HS-27A (cell line): Measurements from ENCODE around the gene MTMR12.

Experiments used
- DNase-seq: peaks from one replicate; pipeline ENCODE4 v3.0.0-alpha.2; 2012; ENCODE audit warnings: low read depth, missing footprints

Gene MTMR12

GRCh38 chr5:32274548-32275395 lies 38.0 kb downstream of the MTMR12 start:
- DNase-seq = no peak

- DNase-seq = no peak
These were observed 38.9 kb downstream of the MTMR12 start for GRCh38 chr5:32273821-32274220.

GRCh38 chr5:32272746-32273145 lies 40.0 kb downstream of the MTMR12 start:
- DNase-seq = no peak

- DNase-seq = no peak
These were observed 41.8 kb downstream of the MTMR12 start for GRCh38 chr5:32270946-32271345.

GRCh38 chr5:32270178-32270577 lies 42.6 kb downstream of the MTMR12 start:
- DNase-seq = no peak

DNA sequence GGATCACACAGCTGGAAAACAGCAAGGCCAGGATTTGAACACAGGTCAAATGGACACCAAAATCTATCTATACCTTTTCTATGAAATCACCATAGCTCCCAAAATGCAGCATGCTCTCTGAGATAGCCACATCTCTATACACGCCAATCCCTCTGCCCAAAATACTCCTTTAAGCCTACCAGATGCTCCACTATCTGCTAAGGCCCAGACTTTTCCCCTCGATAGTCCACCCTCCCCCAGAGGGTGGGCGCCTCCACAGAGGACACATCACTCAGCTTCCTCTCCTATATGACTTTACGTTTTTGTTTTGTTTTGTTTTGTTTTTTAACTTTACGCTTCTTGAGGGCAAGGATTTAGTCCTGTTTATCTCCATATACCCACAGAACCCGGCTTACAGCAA lies 46.8 kb downstream of the MTMR12 start:
- DNase-seq = no peak

GRCh38 chr5:32264957-32265572 lies 47.7 kb downstream of the MTMR12 start:
- DNase-seq = no peak

DNA sequence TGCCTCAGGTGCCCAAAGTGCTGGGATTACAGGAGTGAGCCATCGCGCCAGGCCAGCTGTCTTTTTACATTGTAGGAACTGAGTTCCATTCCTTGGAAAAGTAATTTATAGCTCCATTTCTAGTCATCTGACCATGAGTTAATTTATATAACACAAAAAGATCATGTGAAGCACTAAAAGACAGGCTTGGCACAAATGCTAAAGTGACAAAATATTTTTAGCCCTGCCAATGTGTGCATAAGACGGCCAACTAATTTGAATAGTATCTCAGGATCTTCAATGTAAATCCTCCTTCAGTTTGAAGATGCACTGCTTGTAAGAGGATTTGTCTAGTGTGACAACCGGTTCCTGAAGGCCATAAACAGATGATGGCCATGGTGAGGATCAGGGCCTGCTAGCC lies 49.1 kb downstream of the MTMR12 start:
- no peak for DNase-seq

DNA sequence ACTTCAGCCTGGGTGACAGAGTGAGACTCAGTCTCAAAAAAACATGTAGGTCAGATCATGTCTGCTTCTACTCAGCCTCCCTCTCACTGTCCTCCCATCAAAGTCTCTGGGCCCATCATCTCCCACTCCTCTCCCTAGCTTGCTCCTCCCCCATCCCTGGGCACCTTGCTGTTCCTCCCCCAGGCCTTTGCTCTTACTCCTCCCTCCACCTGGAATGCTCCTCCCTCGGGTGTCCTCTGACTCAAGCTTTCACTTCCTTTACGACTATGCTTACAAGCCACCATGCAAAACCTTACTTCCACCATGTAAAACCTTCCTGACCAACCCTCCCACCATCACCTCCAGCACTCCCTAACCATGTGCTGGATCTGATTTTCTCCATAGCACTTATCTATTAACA lies 51.5 kb downstream of the MTMR12 start:
- DNase-seq = no peak

- DNase-seq = no peak
These were observed 53.7 kb downstream of the MTMR12 start for GRCh38 chr5:32259033-32259432.

GRCh38 chr5:32258424-32258823 lies 54.3 kb downstream of the MTMR12 start:
- no peak for DNase-seq

DNA sequence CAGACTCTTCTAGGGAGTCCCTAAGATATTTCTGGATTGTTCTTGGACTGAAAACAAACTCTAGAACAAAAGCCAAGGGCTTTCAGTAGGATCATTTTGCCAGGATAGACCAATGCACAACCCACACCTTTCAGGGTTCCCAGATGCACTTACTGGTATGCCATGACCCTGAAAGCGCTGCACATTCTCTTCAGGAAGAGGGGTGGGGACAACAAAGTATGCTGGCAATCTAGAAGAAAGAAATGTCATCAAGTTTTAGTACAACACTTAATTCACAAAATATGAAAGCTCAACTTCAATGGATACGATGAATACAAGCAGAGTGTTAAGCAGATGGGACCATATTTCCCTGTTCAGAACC lies 57.2 kb downstream of the MTMR12 start:
- no peak for DNase-seq

- no peak for DNase-seq
These were observed 57.7 kb downstream of the MTMR12 start for GRCh38 chr5:32254881-32255539.

DNA sequence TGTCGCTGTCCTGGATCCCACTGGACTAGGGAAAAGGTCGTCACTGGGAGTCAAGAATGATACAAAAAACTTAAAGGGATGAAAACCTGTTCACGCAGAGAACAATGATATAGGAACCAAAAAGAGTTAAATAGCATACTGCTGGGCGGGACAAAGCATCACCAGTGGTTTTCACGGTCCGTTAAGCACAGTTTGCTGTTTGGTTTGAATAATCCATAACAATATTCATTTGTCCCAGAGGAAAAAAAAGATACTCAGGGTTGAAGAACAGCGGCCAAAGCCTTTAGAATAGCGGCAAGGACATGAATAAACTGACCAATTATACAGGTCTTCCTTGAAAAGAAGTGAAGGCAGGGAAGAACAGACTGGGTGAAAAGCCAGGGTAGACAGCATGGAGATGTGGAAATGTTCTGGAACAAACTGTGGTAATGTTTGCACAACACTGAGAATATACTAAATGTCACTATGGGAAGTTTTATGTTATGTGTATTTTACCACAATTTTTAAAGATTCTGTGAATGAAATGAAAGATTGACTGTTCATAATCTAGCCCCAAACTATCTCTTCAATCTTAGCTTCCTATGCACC lies 60.8 kb downstream of the MTMR12 start:
- DNase-seq = no peak

DNA sequence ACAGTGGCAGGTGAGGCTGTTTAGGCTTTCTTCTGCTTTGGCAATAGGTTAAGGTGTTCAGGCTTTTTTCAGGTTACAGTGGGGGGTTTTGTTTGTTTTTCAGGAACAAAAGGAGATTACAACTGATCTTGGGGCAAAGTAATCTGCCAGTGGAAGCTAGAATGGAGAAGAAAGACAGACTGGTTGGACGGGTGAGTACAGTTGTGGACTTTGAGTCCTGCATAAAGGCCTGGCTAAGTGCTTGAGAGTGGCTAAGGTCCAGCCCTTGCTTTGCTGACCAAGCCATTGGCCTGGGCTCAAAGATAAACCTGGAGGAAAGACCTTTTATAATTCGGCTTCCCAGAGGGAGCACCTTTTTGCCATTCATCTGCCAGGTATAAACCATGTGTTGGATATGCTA lies 63.1 kb downstream of the MTMR12 start:
- no peak for DNase-seq

GRCh38 chr5:32245742-32246141 lies 67.0 kb downstream of the MTMR12 start:
- no peak for DNase-seq

GRCh38 chr5:32244017-32244416 lies 68.7 kb downstream of the MTMR12 start:
- DNase-seq = no peak

DNA sequence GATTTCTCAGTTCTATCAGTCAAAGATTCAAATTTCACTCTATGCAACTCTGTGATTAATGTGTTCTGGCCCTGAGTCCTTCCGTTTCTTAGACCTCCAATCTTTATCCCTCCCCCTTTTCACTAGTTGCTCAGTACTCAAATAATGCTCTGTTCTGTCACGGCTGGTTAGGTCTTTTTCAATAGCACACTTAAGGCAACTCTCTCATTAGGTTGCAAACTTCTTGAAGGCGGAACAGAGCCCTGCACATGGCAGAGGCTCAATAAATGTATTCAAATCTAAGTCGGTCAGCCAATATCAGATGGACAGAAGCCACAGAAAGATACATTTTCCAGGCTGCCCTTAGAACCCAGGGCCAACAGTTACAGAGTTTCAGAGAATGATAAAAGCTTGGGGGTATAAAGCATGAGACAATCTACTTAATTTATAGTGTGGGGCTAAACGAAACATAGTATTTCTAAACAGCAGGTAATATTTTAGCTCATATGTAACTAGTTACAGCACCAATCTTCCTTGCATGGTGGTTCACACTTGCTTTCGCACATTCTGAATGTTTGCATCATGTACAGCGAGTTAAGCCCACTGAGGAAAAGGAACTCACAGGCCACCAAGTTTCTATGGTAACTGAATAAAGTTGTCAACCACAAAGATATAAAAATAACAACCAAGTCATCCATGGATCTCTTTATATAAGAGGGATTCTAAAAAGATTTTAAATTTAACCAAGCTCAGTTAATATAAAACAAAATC lies 71.5 kb downstream of the MTMR12 start:
- DNase-seq = no peak

DNA sequence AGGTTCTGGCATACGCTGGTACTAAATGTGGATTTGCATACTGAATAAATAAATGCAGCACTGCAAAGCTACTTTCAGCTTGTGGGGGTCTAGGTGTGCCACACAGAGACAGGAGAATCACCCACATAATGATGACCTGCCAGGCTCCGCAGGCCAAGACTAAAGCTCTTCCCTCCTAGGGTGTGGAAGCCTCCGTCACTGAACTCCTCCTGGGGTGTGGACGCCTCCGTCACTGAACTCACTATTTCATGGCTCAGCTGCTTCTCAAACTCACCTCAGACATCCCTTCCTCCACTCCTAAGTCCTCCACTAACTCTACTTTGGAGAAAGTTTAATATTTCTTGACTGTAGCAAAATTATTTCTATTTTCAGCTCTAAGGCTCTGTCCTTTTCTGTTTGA lies 73.4 kb downstream of the MTMR12 start:
- no peak for DNase-seq

DNA sequence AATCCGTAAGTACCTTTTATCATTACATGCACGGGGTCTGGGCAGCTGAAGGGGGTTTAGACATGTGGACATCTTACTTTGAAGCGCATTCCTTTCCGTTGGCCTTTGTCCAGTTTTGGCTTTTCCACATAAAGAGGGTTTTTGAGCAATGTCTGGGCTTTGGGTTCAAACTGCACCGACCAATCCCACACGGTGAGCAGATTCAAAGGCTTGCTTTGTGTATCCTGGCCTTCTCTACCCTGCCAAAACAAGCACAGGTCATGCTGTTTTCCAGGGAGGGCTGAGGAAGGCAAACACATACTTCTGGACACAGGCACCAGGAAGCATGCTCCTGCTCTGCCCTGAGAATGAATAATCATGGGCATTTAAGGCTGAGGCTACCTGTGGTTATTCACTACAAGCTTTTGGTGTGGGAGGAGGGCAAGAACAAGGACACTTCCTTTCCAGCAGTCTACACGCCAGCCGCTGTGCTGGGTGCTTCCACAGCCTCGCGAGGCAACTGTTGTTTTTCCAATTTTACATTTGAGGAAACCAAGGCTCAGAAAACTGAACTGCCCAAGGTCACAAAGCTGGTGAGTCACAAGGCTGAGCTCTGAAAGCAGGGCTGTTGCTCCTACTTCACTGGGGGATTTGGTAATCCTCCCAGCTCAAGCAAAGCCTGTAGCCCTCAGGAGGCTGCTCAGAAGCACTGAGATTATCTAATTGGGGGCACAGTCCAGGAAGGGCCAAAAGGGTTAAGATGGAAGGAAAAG lies 78.9 kb downstream of the MTMR12 start:
- DNase-seq = no peak

GRCh38 chr5:32233220-32233695 lies 79.5 kb downstream of the MTMR12 start:
- no peak for DNase-seq
